ENCODE results near the gene BPIFA3. TPM values are rescaled to one million over a fixed set of nuclear protein-coding genes. Genes with fewer than 3 reads are reported as not detected.

Gene BPIFA3
- total and polyA plus RNA-seq, 2 experiments from 2014 or later: not detected

DNA sequence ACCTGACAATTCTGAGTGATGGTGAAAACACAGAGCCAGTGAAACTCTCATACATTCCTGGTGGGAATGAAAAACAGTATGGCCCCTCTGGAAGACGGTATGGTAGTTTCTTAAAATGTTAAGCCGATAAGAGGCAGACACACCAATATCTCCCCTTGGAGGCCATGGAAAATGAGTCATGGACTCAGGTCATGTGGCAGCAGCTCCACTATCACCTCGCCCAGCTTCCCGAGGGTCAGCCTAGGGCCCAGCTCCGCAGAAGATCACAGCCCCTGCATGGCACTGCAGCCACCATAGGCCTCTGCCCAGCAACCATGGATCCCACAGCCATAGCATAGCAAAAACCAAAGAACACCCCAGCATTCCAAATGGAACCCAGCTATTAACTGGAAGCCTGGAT is 40.1 kb downstream of the BPIFA3 start:
- Histone ChIP-seq H3K9me2 (ENCODE audit: insufficient read depth) (no peaks in the 10 kb centered on the region), H3K27ac (ENCODE audit: low read depth) (no peak overlapping the region), H3K4me1 (ENCODE audit: insufficient read depth) (no peaks in the 10 kb centered on the region), H3K4me3 (no peak overlapping the region), H3F3A (replicated peaks; ENCODE audit: low read depth) (no peaks in the 10 kb centered on the region), H3K4me2 (no peak overlapping the region), H3K36me3 (ENCODE audit: insufficient read depth) (no peaks in the 10 kb centered on the region), H3K79me2 (replicated peaks; ENCODE audit: insufficient read depth) (no peaks in the 10 kb centered on the region), H2AFZ (no peak overlapping the region), H3K27me3 (ENCODE audit: insufficient read depth) (no peaks in the 10 kb centered on the region), H4K20me1 (replicated peaks; ENCODE audit: insufficient read depth) (no peaks in the 10 kb centered on the region)
- Mint-ChIP-seq H3K27me3 (ENCODE audit: insufficient read depth, low read depth, poor library complexity) (peaks cover 5% of the 10 kb centered on the region), H3K4me3 (no peak overlapping the region), H3K4me1 (no peaks in the 10 kb centered on the region), H3K9me3 (peaks cover 3% of the 10 kb centered on the region; the same call in 1 of the 3 replicates), H3K36me3 (ENCODE audit: low read depth) (no peaks in the 10 kb centered on the region), H3K27ac (no peak overlapping the region)
- TF ChIP-seq POLR2AphosphoS5 (IDR thresholded peaks at IDR 0.05; ENCODE audit: low read depth) (no peak), NANOG (IDR thresholded peaks at IDR 0.05; ENCODE audit: borderline replicate concordance) (no peak), ZNF331 (CRISPR knock-in tag; IDR thresholded peaks at IDR 0.05; ENCODE audit: low read depth) (no peak), ZNF114 (CRISPR knock-in tag; IDR thresholded peaks at IDR 0.05) (no peak)
- TF ChIP-seq, protein P1, sequence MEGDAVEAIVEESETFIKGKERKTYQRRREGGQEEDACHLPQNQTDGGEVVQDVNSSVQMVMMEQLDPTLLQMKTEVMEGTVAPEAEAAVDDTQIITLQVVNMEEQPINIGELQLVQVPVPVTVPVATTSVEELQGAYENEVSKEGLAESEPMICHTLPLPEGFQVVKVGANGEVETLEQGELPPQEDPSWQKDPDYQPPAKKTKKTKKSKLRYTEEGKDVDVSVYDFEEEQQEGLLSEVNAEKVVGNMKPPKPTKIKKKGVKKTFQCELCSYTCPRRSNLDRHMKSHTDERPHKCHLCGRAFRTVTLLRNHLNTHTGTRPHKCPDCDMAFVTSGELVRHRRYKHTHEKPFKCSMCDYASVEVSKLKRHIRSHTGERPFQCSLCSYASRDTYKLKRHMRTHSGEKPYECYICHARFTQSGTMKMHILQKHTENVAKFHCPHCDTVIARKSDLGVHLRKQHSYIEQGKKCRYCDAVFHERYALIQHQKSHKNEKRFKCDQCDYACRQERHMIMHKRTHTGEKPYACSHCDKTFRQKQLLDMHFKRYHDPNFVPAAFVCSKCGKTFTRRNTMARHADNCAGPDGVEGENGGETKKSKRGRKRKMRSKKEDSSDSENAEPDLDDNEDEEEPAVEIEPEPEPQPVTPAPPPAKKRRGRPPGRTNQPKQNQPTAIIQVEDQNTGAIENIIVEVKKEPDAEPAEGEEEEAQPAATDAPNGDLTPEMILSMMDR (conservative IDR thresholded peaks at IDR 0.05; ENCODE audit: low read depth in 2 of 2): no peak
- TF ChIP-seq, protein P2, sequence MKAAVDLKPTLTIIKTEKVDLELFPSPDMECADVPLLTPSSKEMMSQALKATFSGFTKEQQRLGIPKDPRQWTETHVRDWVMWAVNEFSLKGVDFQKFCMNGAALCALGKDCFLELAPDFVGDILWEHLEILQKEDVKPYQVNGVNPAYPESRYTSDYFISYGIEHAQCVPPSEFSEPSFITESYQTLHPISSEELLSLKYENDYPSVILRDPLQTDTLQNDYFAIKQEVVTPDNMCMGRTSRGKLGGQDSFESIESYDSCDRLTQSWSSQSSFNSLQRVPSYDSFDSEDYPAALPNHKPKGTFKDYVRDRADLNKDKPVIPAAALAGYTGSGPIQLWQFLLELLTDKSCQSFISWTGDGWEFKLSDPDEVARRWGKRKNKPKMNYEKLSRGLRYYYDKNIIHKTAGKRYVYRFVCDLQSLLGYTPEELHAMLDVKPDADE (IDR thresholded peaks at IDR 0.05): no peak
- no peak for DNase-seq (ENCODE audit: low spot score)
- no peak for ATAC-seq

DNA sequence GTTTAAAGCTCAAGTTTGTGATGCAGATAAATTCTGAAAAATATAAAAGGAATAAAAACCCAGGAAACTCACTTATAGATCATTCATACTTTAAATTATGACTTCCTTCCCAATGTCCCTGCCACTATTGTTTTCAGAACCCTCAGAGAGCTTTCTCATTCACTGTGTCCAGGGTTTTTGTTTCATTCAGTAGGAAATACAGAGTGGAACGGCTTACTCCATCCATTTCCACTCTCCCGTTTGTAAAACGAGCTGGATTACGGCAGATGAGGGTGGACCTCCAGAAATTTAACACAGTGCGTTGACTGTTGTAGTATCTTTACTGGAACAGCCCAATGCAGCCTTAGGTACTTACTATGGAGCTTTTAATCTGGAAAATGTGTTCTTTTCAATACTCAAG is 42.2 kb downstream of the BPIFA3 start:
- Histone ChIP-seq H3K4me1 (ENCODE audit: insufficient read depth) (no peaks in the 10 kb centered on the region), H3K36me3 (ENCODE audit: insufficient read depth) (no peaks in the 10 kb centered on the region), H3K79me2 (replicated peaks; ENCODE audit: insufficient read depth) (no peaks in the 10 kb centered on the region), H3F3A (replicated peaks; ENCODE audit: low read depth) (no peaks in the 10 kb centered on the region), H3K27ac (ENCODE audit: low read depth) (no peak overlapping the region), H4K20me1 (replicated peaks; ENCODE audit: insufficient read depth) (peaks cover 3% of the 10 kb centered on the region; the same call in 1 of the 2 replicates), H3K4me2 (no peak overlapping the region), H2AFZ (no peak overlapping the region), H3K27me3 (ENCODE audit: insufficient read depth) (no peaks in the 10 kb centered on the region), H3K4me3 (no peak overlapping the region), H3K9me2 (ENCODE audit: insufficient read depth) (no peaks in the 10 kb centered on the region)
- no peak for ATAC-seq
- Mint-ChIP-seq H3K27ac (no peak overlapping the region), H3K27me3 (ENCODE audit: insufficient read depth, low read depth, poor library complexity) (peaks cover 10% of the 10 kb centered on the region), H3K4me3 (no peak overlapping the region), H3K4me1 (no peaks in the 10 kb centered on the region; the same call in 2 of the 3 replicates), H3K9me3 (peaks cover 3% of the 10 kb centered on the region; the same call in 1 of the 3 replicates), H3K36me3 (ENCODE audit: low read depth) (no peaks in the 10 kb centered on the region)
- DNase-seq (ENCODE audit: low spot score): no peak
- TF ChIP-seq POLR2AphosphoS5 (IDR thresholded peaks at IDR 0.05; ENCODE audit: low read depth): no peak
- TF ChIP-seq JUNB (IDR thresholded peaks at IDR 0.05; ENCODE audit: unreplicated experiment): no peak
- no peak for TF ChIP-seq CREB1 (CRISPR knock-in tag; IDR thresholded peaks at IDR 0.05; ENCODE audit: low read depth)

DNA sequence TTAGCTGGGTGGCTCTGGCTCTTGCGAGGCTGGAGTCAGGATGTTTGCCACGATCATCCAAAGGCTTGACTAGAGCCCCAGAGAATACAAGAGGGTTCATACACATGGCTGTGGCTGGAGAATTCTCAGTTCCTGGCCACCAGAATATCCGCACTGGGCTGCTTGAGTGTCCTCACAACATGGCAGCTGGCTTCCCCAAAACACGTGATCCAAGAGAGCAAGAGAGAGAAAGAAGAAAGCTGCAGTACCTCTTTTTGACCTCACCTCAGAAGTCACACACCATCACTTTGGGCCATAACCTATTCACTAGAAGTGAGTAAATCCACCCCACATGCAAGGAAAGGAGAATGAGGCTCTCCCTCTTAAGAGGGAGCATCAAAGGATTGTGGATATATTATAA is 44.3 kb downstream of the BPIFA3 start:
- Histone ChIP-seq H3K27ac (ENCODE audit: low read depth) (no peak overlapping the region), H3K9me2 (ENCODE audit: insufficient read depth) (no peaks in the 10 kb centered on the region), H2AFZ (no peak overlapping the region), H3K27me3 (ENCODE audit: insufficient read depth) (no peaks in the 10 kb centered on the region), H3K79me2 (replicated peaks; ENCODE audit: insufficient read depth) (no peaks in the 10 kb centered on the region), H3K36me3 (ENCODE audit: insufficient read depth) (no peaks in the 10 kb centered on the region), H3K4me3 (no peak overlapping the region), H3K4me1 (ENCODE audit: insufficient read depth) (no peaks in the 10 kb centered on the region), H3K4me2 (no peak overlapping the region), H3F3A (replicated peaks; ENCODE audit: low read depth) (no peaks in the 10 kb centered on the region), H4K20me1 (replicated peaks; ENCODE audit: insufficient read depth) (peaks cover 3% of the 10 kb centered on the region; the same call in 1 of the 2 replicates)
- H3K9me3 Mint-ChIP-seq: peaks cover 3% of the 10 kb centered on the region; the same call in 1 of the 3 replicates
- H3K4me1 Mint-ChIP-seq: no peaks in the 10 kb centered on the region; the same call in 2 of the 3 replicates
- H3K4me3 Mint-ChIP-seq: no peak overlapping the region
- ATAC-seq (peak; percentile 38; the same call in 2 of the 3 replicates), DNase-seq (ENCODE audit: low spot score) (peak; percentile 27)
- H3K36me3 Mint-ChIP-seq (ENCODE audit: low read depth): no peaks in the 10 kb centered on the region
- peaks cover 12% of the 10 kb centered on the region for H3K27me3 Mint-ChIP-seq (ENCODE audit: insufficient read depth, low read depth, poor library complexity)
- H3K27ac Mint-ChIP-seq: no peak overlapping the region
- TF ChIP-seq STAT1 (IDR thresholded peaks at IDR 0.05; ENCODE audit: unreplicated experiment) (no peak), POLR2AphosphoS5 (IDR thresholded peaks at IDR 0.05; ENCODE audit: low read depth) (no peak), ZNF331 (CRISPR knock-in tag; IDR thresholded peaks at IDR 0.05; ENCODE audit: low read depth) (no peak), JUNB (IDR thresholded peaks at IDR 0.05; ENCODE audit: unreplicated experiment) (no peak), ZNF114 (CRISPR knock-in tag; IDR thresholded peaks at IDR 0.05) (no peak), CREB1 (CRISPR knock-in tag; IDR thresholded peaks at IDR 0.05; ENCODE audit: low read depth) (no peak), EZH2phosphoT487 (IDR thresholded peaks at IDR 0.05; ENCODE audit: unreplicated experiment) (no peak)
- TF ChIP-seq, protein P3, sequence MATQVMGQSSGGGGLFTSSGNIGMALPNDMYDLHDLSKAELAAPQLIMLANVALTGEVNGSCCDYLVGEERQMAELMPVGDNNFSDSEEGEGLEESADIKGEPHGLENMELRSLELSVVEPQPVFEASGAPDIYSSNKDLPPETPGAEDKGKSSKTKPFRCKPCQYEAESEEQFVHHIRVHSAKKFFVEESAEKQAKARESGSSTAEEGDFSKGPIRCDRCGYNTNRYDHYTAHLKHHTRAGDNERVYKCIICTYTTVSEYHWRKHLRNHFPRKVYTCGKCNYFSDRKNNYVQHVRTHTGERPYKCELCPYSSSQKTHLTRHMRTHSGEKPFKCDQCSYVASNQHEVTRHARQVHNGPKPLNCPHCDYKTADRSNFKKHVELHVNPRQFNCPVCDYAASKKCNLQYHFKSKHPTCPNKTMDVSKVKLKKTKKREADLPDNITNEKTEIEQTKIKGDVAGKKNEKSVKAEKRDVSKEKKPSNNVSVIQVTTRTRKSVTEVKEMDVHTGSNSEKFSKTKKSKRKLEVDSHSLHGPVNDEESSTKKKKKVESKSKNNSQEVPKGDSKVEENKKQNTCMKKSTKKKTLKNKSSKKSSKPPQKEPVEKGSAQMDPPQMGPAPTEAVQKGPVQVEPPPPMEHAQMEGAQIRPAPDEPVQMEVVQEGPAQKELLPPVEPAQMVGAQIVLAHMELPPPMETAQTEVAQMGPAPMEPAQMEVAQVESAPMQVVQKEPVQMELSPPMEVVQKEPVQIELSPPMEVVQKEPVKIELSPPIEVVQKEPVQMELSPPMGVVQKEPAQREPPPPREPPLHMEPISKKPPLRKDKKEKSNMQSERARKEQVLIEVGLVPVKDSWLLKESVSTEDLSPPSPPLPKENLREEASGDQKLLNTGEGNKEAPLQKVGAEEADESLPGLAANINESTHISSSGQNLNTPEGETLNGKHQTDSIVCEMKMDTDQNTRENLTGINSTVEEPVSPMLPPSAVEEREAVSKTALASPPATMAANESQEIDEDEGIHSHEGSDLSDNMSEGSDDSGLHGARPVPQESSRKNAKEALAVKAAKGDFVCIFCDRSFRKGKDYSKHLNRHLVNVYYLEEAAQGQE (IDR thresholded peaks at IDR 0.05; ENCODE audit: unreplicated experiment): no peak
